Neural cell (in vitro differentiated cells): ENCODE measurements around the gene SNX30. TPM values are rescaled to one million over a fixed set of nuclear protein-coding genes. Genes with fewer than 3 reads are reported as not detected.

Experiments
- H2AFZ ChIP-seq: fragments of 200-600, 300-800 bp; sonication (generic), shearing (Covaris generic); 2 replicates; pipeline ENCODE4 v1.6.0; 2014; ENCODE audit warnings: low read depth, mild to moderate bottlenecking, antibody characterized with exemption, low read length, moderate library complexity
- H3F3A ChIP-seq: fragments of 200-600 bp; shearing (Covaris generic); 2 replicates; pipeline ENCODE4 v1.6.1; 2016; ENCODE audit warnings: mild to moderate bottlenecking, moderate library complexity, mixed read lengths, antibody characterized with exemption, low read length; ENCODE audit not compliant: insufficient read depth, poor library complexity, severe bottlenecking
- H3K27ac ChIP-seq: fragments of 200-600, 300-800 bp; sonication (generic), shearing (Covaris generic); 2 replicates; pipeline ENCODE4 v1.5.1; 2014; ENCODE audit warnings: mild to moderate bottlenecking, low read length, moderate library complexity
- H3K27me3 ChIP-seq: fragments of 300-800, 200-600 bp; sonication (generic), shearing (Covaris generic); 2 replicates; pipeline ENCODE4 v1.6.0; 2014; ENCODE audit warnings: mild to moderate bottlenecking, low read depth, low read length, moderate library complexity; ENCODE audit not compliant: insufficient read depth
- H3K36me3 ChIP-seq: fragments of 300-800, 200-600 bp; sonication (generic), shearing (Covaris generic); 2 replicates; pipeline ENCODE4 v1.5.1; 2014; ENCODE audit warnings: mild to moderate bottlenecking, antibody characterized with exemption, low read length, moderate library complexity; ENCODE audit not compliant: insufficient read depth
- H3K4me2 ChIP-seq: fragments of 300-800, 200-600 bp; sonication (generic), shearing (Covaris generic); 2 replicates; pipeline ENCODE4 v1.6.0; 2014; ENCODE audit warnings: mild to moderate bottlenecking, low read length
- H3K4me3 ChIP-seq: fragments of 300-800, 200-600 bp; sonication (generic), shearing (Covaris generic); 2 replicates; pipeline ENCODE4 v1.5.1; 2014; ENCODE audit warnings: mild to moderate bottlenecking, low read length, moderate library complexity
- H3K79me2 ChIP-seq: fragments of 200-600 bp; shearing (Covaris generic); replicated peaks from 2 replicates; pipeline ENCODE4 v1.6.0; 2014; ENCODE audit warnings: mild to moderate bottlenecking, low read length, moderate library complexity; ENCODE audit not compliant: insufficient read depth
- H3K9ac ChIP-seq: fragments of 300-800, 200-600 bp; sonication (generic), shearing (Covaris generic); 2 replicates; pipeline ENCODE4 v1.6.1; 2016; ENCODE audit warnings: mild to moderate bottlenecking, low read length, mixed read lengths
- H3K9me2 ChIP-seq: fragments of 200-600 bp; shearing (Covaris generic); 2 replicates; pipeline ENCODE4 v1.6.1; 2016; ENCODE audit warnings: mild to moderate bottlenecking, low read length, mixed read lengths; ENCODE audit not compliant: insufficient read depth
- H3K9me3 ChIP-seq: fragments of 200-600, 300-800 bp; sonication (generic), shearing (Covaris generic); 2 replicates; pipeline ENCODE4 v1.6.1; 2016; ENCODE audit warnings: mild to moderate bottlenecking, mixed run types, low read length, moderate library complexity, mixed read lengths
- H4K20me1 ChIP-seq: fragments of 200-600 bp; shearing (Covaris generic); 2 replicates; pipeline ENCODE4 v1.6.1; 2016; ENCODE audit warnings: mild to moderate bottlenecking, mixed run types; ENCODE audit not compliant: insufficient read depth
- EP300 ChIP-seq: fragments of 450-650 bp; conservative IDR thresholded peaks from 2 replicates; pipeline ENCODE4 v1.6.1; 2014; ENCODE audit warnings: antibody characterized with exemption, mild to moderate bottlenecking, moderate library complexity; ENCODE audit not compliant: poor library complexity, severe bottlenecking
- EZH2 ChIP-seq: fragments of 200-600, 300-800 bp; shearing (Covaris generic), sonication (generic); IDR thresholded peaks from 2 replicates; pipeline ENCODE4 v1.6.1; 2014; ENCODE audit warnings: antibody characterized with exemption, low read length, borderline replicate concordance, mild to moderate bottlenecking; ENCODE audit not compliant: insufficient read depth, poor library complexity, severe bottlenecking
- MXI1 ChIP-seq: fragments of 450-650 bp; conservative IDR thresholded peaks from 2 replicates; pipeline ENCODE4 v1.6.1; 2014; ENCODE audit warnings: antibody characterized with exemption, mild to moderate bottlenecking; ENCODE audit not compliant: poor library complexity, severe bottlenecking
- POLR2AphosphoS5 ChIP-seq: IDR thresholded peaks from 2 replicates; pipeline ENCODE4 v1.6.1; 2012
- RAD21 ChIP-seq: fragments of 450-650 bp; conservative IDR thresholded peaks from 2 replicates; pipeline ENCODE4 v1.6.1; 2014; ENCODE audit warnings: antibody characterized with exemption, mild to moderate bottlenecking, moderate library complexity
- SMC3 ChIP-seq: fragments of 450-650 bp; conservative IDR thresholded peaks from 2 replicates; pipeline ENCODE4 v1.6.1; 2014; ENCODE audit warnings: antibody characterized with exemption, mild to moderate bottlenecking, moderate library complexity; ENCODE audit not compliant: poor library complexity
- TAF1 ChIP-seq: IDR thresholded peaks from 2 replicates; pipeline ENCODE4 v1.6.1; 2012; ENCODE audit warnings: low read depth
- polyA plus RNA-seq: library from polyadenylated mRNA; depleted of rRNA; stranded (reverse); fragments of >200 nt; gene quantifications from 2 replicates; pipeline ENCODE4 v1.2.3, GENCODE V29; 2014
- TF ChIP-seq, protein P1 (sequence below): fragments of 450-650 bp; IDR thresholded peaks from 2 replicates; pipeline ENCODE4 v1.5.1; 2014; ENCODE audit warnings: antibody characterized with exemption, mild to moderate bottlenecking, moderate library complexity; ENCODE audit not compliant: poor library complexity, severe bottlenecking
- TF ChIP-seq, protein P2 (sequence below): IDR thresholded peaks from 2 replicates; pipeline ENCODE4 v1.6.1; 2012; ENCODE audit warnings: borderline replicate concordance

The SNX30 gene
- polyA plus RNA-seq, 1 donor from 2014 or later: 30.0 TPM

DNA sequence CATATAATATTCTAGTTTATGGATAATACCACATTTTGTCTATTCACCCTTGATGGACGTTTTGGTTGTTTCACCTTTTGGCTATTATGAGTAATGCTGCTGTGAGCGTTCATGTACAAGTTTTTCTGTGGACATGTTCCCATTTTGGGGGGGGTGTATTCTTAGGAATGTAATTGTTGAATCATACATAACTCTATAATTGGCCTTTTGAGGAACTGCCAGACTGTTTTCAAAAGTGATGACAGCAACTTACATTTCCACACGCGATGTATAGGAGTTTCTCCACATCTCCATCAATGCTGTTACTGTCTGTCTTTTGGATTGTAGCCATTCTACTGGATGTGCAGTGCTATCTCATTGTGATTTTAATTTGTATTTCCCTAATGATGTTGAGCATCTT is 70.3 kb downstream of the SNX30 start:
- no peak for TF ChIP-seq TAF1
- TF ChIP-seq, protein P1, sequence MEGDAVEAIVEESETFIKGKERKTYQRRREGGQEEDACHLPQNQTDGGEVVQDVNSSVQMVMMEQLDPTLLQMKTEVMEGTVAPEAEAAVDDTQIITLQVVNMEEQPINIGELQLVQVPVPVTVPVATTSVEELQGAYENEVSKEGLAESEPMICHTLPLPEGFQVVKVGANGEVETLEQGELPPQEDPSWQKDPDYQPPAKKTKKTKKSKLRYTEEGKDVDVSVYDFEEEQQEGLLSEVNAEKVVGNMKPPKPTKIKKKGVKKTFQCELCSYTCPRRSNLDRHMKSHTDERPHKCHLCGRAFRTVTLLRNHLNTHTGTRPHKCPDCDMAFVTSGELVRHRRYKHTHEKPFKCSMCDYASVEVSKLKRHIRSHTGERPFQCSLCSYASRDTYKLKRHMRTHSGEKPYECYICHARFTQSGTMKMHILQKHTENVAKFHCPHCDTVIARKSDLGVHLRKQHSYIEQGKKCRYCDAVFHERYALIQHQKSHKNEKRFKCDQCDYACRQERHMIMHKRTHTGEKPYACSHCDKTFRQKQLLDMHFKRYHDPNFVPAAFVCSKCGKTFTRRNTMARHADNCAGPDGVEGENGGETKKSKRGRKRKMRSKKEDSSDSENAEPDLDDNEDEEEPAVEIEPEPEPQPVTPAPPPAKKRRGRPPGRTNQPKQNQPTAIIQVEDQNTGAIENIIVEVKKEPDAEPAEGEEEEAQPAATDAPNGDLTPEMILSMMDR: no peak
- no peak for TF ChIP-seq RAD21
- TF ChIP-seq SMC3: no peak
- no peak for TF ChIP-seq POLR2AphosphoS5
- no peak for TF ChIP-seq MXI1
- no peak for TF ChIP-seq EZH2
- no peak for TF ChIP-seq EP300
- TF ChIP-seq, protein P2, sequence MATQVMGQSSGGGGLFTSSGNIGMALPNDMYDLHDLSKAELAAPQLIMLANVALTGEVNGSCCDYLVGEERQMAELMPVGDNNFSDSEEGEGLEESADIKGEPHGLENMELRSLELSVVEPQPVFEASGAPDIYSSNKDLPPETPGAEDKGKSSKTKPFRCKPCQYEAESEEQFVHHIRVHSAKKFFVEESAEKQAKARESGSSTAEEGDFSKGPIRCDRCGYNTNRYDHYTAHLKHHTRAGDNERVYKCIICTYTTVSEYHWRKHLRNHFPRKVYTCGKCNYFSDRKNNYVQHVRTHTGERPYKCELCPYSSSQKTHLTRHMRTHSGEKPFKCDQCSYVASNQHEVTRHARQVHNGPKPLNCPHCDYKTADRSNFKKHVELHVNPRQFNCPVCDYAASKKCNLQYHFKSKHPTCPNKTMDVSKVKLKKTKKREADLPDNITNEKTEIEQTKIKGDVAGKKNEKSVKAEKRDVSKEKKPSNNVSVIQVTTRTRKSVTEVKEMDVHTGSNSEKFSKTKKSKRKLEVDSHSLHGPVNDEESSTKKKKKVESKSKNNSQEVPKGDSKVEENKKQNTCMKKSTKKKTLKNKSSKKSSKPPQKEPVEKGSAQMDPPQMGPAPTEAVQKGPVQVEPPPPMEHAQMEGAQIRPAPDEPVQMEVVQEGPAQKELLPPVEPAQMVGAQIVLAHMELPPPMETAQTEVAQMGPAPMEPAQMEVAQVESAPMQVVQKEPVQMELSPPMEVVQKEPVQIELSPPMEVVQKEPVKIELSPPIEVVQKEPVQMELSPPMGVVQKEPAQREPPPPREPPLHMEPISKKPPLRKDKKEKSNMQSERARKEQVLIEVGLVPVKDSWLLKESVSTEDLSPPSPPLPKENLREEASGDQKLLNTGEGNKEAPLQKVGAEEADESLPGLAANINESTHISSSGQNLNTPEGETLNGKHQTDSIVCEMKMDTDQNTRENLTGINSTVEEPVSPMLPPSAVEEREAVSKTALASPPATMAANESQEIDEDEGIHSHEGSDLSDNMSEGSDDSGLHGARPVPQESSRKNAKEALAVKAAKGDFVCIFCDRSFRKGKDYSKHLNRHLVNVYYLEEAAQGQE: no peak
- Histone ChIP-seq H3K9me3 (no peaks in the 10 kb centered on the region), H4K20me1 (no peaks in the 10 kb centered on the region), H3K36me3 (no peaks in the 10 kb centered on the region), H2AFZ (no peak overlapping the region), H3K27me3 (no peaks in the 10 kb centered on the region), H3K4me2 (no peak overlapping the region), H3K79me2 (no peaks in the 10 kb centered on the region), H3K9ac (no peak overlapping the region), H3K4me3 (no peak overlapping the region), H3F3A (no peaks in the 10 kb centered on the region), H3K9me2 (no peaks in the 10 kb centered on the region), H3K27ac (no peak overlapping the region)

DNA sequence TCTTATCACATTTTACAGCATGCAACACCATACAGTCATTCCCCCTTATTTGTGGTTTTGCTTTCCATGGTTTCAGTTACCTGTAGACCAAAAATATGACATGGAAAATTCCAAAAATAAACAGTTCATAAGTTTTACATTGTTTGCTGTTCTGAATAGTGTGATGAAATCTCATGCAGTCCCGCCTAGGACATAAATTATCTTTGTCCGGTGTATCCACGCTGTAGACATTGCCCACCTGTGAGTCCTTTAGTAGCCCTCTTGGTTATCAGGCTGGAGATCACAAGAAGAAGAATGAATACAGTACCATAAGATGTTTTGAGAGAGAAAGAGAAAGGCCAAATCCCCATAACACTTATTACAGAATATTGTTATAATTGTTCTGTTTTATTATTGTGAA is 72.1 kb downstream of the SNX30 start:
- Histone ChIP-seq H3K9me2 (no peaks in the 10 kb centered on the region), H4K20me1 (no peaks in the 10 kb centered on the region), H3F3A (no peaks in the 10 kb centered on the region), H3K79me2 (no peaks in the 10 kb centered on the region), H3K9ac (no peak overlapping the region), H3K27ac (no peak overlapping the region), H3K4me3 (no peak overlapping the region), H3K36me3 (no peaks in the 10 kb centered on the region), H3K4me2 (no peak overlapping the region), H3K9me3 (no peaks in the 10 kb centered on the region), H3K27me3 (no peaks in the 10 kb centered on the region), H2AFZ (no peak overlapping the region)
- no peak for TF ChIP-seq EP300
- no peak for TF ChIP-seq MXI1

DNA sequence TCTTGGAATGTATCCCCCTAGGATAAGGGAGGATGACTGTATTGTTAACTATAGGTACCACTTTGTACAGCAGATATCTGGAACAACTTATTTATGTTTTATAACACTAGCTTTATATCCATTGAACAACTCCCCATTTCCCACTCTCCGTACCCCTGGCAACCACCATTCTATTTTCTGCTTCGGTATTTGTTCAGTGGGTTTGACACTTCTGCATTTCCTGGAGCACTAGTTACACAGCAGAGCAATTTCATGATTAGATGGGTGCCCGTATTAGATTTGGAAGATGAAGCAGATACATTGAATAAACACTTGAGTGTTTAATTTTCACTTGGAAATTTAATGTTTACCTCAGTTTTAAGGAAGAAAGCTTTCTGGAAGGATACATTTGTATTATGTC is 72.7 kb downstream of the SNX30 start:
- Histone ChIP-seq H3K27ac (no peak overlapping the region), H3K27me3 (no peaks in the 10 kb centered on the region), H4K20me1 (no peaks in the 10 kb centered on the region), H3K9me3 (no peaks in the 10 kb centered on the region), H3K9ac (no peak overlapping the region), H3K4me2 (no peak overlapping the region), H3K36me3 (no peaks in the 10 kb centered on the region), H3F3A (no peaks in the 10 kb centered on the region), H3K9me2 (no peaks in the 10 kb centered on the region), H2AFZ (no peak overlapping the region), H3K79me2 (no peaks in the 10 kb centered on the region), H3K4me3 (no peak overlapping the region)
- TF ChIP-seq POLR2AphosphoS5 (no peak), EZH2 (no peak), TAF1 (no peak), EP300 (no peak), RAD21 (no peak), SMC3 (no peak), MXI1 (no peak)
- TF ChIP-seq, protein P2: no peak
- TF ChIP-seq, protein P1: no peak
